Mesenchymal stem cell (in vitro differentiated cells and primary cell): ENCODE data around the gene GPER1.

ENCODE experiments used
- DNase-seq: peaks from one replicate; pipeline ENCODE4 v3.0.0-alpha.2; 2013
- H2AFZ ChIP-seq: one replicate; pipeline ENCODE4 v1.6.1; 2013; ENCODE audit warnings: low read depth, mild to moderate bottlenecking, control low read depth, inconsistent platforms, low read length, moderate library complexity
- H2AK5ac ChIP-seq: 2 replicates; pipeline ENCODE4 v1.6.1; 2013; ENCODE audit warnings: low read length, moderate library complexity, mild to moderate bottlenecking, inconsistent platforms; ENCODE audit not compliant: severe bottlenecking
- H2BK120ac ChIP-seq: one replicate; pipeline ENCODE4 v1.6.1; 2013; ENCODE audit warnings: low read depth, mild to moderate bottlenecking, inconsistent platforms, low read length, moderate library complexity
- H2BK12ac ChIP-seq, 2 experiments: one replicate each; pipeline ENCODE4 v1.6.1; 2013; ENCODE audit warnings: inconsistent platforms in 2 of 2, low read length in 2 of 2, mild to moderate bottlenecking in 2 of 2, moderate library complexity in 2 of 2, control low read depth in 1 of 2
- H2BK15ac ChIP-seq: one replicate; pipeline ENCODE4 v1.6.1; 2013; ENCODE audit warnings: mild to moderate bottlenecking, low read depth, inconsistent platforms; ENCODE audit not compliant: poor library complexity, severe bottlenecking
- H2BK5ac ChIP-seq: 2 replicates; pipeline ENCODE4 v1.6.1; 2013; ENCODE audit warnings: low read depth, mild to moderate bottlenecking, low read length, control low read depth, inconsistent platforms; ENCODE audit not compliant: poor library complexity, severe bottlenecking
- H3K14ac ChIP-seq, 2 experiments: one replicate each; pipeline ENCODE4 v1.6.1; 2013; ENCODE audit warnings: inconsistent platforms in 2 of 2, low read length in 2 of 2, control low read depth in 1 of 2, mild to moderate bottlenecking in 1 of 2, moderate library complexity in 1 of 2
- H3K18ac ChIP-seq, 2 experiments: one replicate each; pipeline ENCODE4 v1.6.1; 2013; ENCODE audit warnings: inconsistent platforms in 2 of 2, low read length in 2 of 2, control low read depth in 1 of 2, low read depth in 1 of 2, mild to moderate bottlenecking in 1 of 2
- H3K23ac ChIP-seq, 2 experiments: one replicate each; pipeline ENCODE4 v1.6.1; 2013; ENCODE audit warnings: inconsistent platforms in 2 of 2, low read length in 2 of 2, mild to moderate bottlenecking in 2 of 2, moderate library complexity in 2 of 2, control low read depth in 1 of 2
- H3K27ac ChIP-seq: 2 replicates; pipeline ENCODE4 v1.5.1; 2013; ENCODE audit warnings: mild to moderate bottlenecking, moderate library complexity, low read length, control low read depth, inconsistent platforms; ENCODE audit not compliant: poor library complexity, severe bottlenecking
- H3K27me3 ChIP-seq, 2 experiments: 2 replicates each; pipeline versions ENCODE4 v1.6.1 to v1.7.0; 2013; ENCODE audit warnings: low read length in 2 of 2, mild to moderate bottlenecking in 2 of 2, moderate library complexity in 2 of 2, control low read depth in 1 of 2, inconsistent platforms in 1 of 2; ENCODE audit not compliant: control insufficient read depth in 1 of 2, insufficient read depth in 1 of 2
- H3K36me3 ChIP-seq, 2 experiments: 2 replicates each; pipeline versions ENCODE4 v1.6.1 to v1.7.0; 2013; ENCODE audit warnings: low read length in 2 of 2, control low read depth in 1 of 2, inconsistent platforms in 1 of 2, low read depth in 1 of 2, mild to moderate bottlenecking in 1 of 2; ENCODE audit not compliant: insufficient read depth in 2 of 2, control insufficient read depth in 1 of 2
- H3K4ac ChIP-seq, 2 experiments: one replicate each; pipeline ENCODE4 v1.6.1; 2013; ENCODE audit warnings: inconsistent platforms in 2 of 2, low read length in 2 of 2, mild to moderate bottlenecking in 2 of 2, moderate library complexity in 2 of 2, control low read depth in 1 of 2, low read depth in 1 of 2
- H3K4me1 ChIP-seq: 2 replicates; pipeline ENCODE4 v1.6.1; 2013; ENCODE audit warnings: low read depth, low read length, control low read depth; ENCODE audit not compliant: control insufficient read depth, insufficient read depth
- H3K4me2 ChIP-seq: 2 replicates; pipeline ENCODE4 v1.6.1; 2013; ENCODE audit warnings: low read length, mild to moderate bottlenecking, inconsistent platforms; ENCODE audit not compliant: poor library complexity, severe bottlenecking
- H3K4me3 ChIP-seq, 2 experiments: 2 replicates each; pipeline versions ENCODE4 v1.5.1 to v1.7.0; 2013; ENCODE audit warnings: low read length in 2 of 2, mild to moderate bottlenecking in 2 of 2, control low read depth in 1 of 2, low read depth in 1 of 2; ENCODE audit not compliant: insufficient read depth in 1 of 2
- H3K79me1 ChIP-seq: replicated peaks from 2 replicates; pipeline ENCODE4 v1.6.1; 2013; ENCODE audit warnings: mild to moderate bottlenecking, control low read depth, low read length, inconsistent platforms; ENCODE audit not compliant: poor library complexity, severe bottlenecking
- H3K9ac ChIP-seq: 2 replicates; pipeline ENCODE4 v1.7.0; 2013; ENCODE audit warnings: mild to moderate bottlenecking, low read length, moderate library complexity
- H3K9me3 ChIP-seq: 2 replicates; pipeline ENCODE4 v1.7.0; 2013; ENCODE audit warnings: mild to moderate bottlenecking, low read length; ENCODE audit not compliant: control insufficient read depth
- H4K8ac ChIP-seq: one replicate; pipeline ENCODE4 v1.6.1; 2013; ENCODE audit warnings: inconsistent platforms, mild to moderate bottlenecking, low read length, moderate library complexity
- H4K91ac ChIP-seq: one replicate; pipeline ENCODE4 v1.6.1; 2013; ENCODE audit warnings: mild to moderate bottlenecking, low read length, inconsistent platforms
- WGBS: methylation state at CpG from one replicate; pipeline ENCODE4 v1.1.7; 2013; ENCODE audit warnings: mixed read lengths; 5-methylcytosine and 5-hydroxymethylcytosine counted together

The GPER1 gene

GRCh38 chr7:1044189-1045068, 43.5 kb upstream of the GPER1 start, which contains the start of gene GPR146:
Gene GPR146 (plus strand): TSS chr7:1044546. CDS start chr7:1057516, 12,970 bp downstream.
- peak within 1 kb of the TSS in 1 of 2 experiments; percentile 30 for H3K23ac ChIP-seq
- peak within 1 kb of the TSS; percentile 58 for H2AK5ac ChIP-seq
- H3K4ac ChIP-seq, result peak within 1 kb of the TSS in 1 of 2 experiments; percentile 84
- H4K91ac ChIP-seq, result peak within 1 kb of the TSS; percentile 2
- H3K14ac ChIP-seq, result peak within 1 kb of the TSS in 1 of 2 experiments; percentile 95
- peak within 1 kb of the TSS; percentile 69 to 94 for H2BK12ac ChIP-seq
- WGBS, result 2% methylated on average over 67 of the region's 74 CpGs
- peak within 1 kb of the TSS in 1 of 2 experiments; percentile 95 for H3K18ac ChIP-seq
- H3K9ac ChIP-seq, result peak within 1 kb of the TSS; percentile 86
- H2AFZ ChIP-seq, result peak within 1 kb of the TSS; percentile 5
- H2BK15ac ChIP-seq, result no peak within 1 kb of the TSS
- H2BK5ac ChIP-seq, result no peak within 1 kb of the TSS
- H3K27ac ChIP-seq, result peak within 1 kb of the TSS; percentile 82
- peak; percentile 96 for DNase-seq
- peaks cover 31% of the 10 kb centered on the region for H3K79me1 ChIP-seq
- H3K4me2 ChIP-seq, result peak within 1 kb of the TSS; percentile 94
- H4K8ac ChIP-seq, result peak within 1 kb of the TSS; percentile 20
- peaks cover 46% of the 10 kb centered on the region for H3K4me1 ChIP-seq
- H3K4me3 ChIP-seq, result peak within 1 kb of the TSS; percentile 71 to 84
- no peaks in the 10 kb centered on the region for H3K9me3 ChIP-seq
- H3K36me3 ChIP-seq, result peaks cover 0 to 4% of the 10 kb centered on the region in 2 experiments
- peak within 1 kb of the TSS; percentile 6 for H2BK120ac ChIP-seq
- no peaks in the 10 kb centered on the region for H3K27me3 ChIP-seq

DNA sequence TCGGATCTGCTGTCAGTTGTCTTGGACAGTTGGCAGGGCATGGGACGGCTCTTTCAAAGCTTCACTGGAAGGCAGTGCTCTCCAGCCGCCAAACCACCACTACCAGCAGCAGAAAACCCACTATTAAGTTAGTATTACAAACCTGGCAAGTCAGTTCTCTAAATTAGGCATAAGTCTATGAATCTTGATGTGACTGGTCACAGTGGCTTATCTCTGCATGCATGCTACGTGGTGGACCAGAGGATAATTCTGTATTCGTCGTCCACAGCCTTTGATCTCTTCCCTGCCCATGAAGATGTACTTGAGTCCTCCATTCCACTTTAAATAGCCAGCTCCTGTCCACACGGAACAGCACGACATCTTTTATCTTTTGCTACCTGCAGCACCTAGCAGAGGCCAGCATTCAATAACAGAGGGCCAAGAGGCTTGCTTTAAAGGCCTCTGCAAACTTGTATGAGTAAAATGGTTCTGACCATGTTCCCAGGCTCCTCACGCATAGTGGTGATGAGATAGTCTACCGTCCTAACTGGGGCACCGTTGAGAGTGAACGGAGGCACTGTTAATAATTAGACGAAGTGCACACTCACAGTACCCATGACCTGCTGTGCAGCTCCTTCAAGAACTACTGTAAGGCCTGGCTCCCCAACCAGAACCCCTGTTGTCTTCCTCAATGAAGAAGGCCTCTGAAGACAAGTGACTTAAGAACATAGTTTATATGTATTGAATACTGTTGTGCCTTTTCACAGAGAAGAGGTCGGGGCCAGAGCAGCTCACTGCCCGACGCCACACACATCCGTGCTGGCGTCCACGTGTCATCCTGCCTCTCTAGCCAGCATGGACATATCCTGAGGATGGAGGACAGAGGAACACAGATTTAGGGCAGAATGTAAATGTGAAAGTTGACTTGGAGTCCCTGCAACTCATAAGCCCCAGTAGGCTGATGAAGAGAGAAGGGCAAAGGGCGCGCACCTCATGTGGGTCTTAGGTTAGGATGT, 42.5 kb upstream of the GPER1 start:
- Histone ChIP-seq H3K14ac (no peak overlapping the region), H3K4me2 (peak overlapping the region; percentile 94), H3K18ac (no peak overlapping the region), H2AK5ac (no peak overlapping the region), H3K9ac (peak overlapping the region; percentile 85), H3K9me3 (no peaks in the 10 kb centered on the region), H4K91ac (no peak overlapping the region), H3K36me3 (peaks cover 0 to 11% of the 10 kb centered on the region in 2 experiments), H2BK120ac (no peak overlapping the region), H2BK15ac (no peak overlapping the region), H3K79me1 (peaks cover 40% of the 10 kb centered on the region), H3K27ac (peak overlapping the region; percentile 9), H2BK12ac (no peak overlapping the region), H3K23ac (no peak overlapping the region), H3K4me1 (peaks cover 44% of the 10 kb centered on the region), H3K27me3 (no peaks in the 10 kb centered on the region), H3K4me3 (peak overlapping the region in 1 of 2 experiments; percentile 84), H3K4ac (no peak overlapping the region), H4K8ac (no peak overlapping the region), H2BK5ac (no peak overlapping the region), H2AFZ (no peak overlapping the region)
- no peak for DNase-seq
- 86% methylated on average over 17 of the region's 21 CpGs for WGBS

- Histone ChIP-seq H3K4me3 (no peak overlapping the region), H2BK12ac (no peak overlapping the region), H2BK15ac (no peak overlapping the region), H3K4me1 (peaks cover 33% of the 10 kb centered on the region), H3K9ac (no peak overlapping the region), H3K79me1 (peaks cover 43% of the 10 kb centered on the region), H2AK5ac (no peak overlapping the region), H2BK120ac (no peak overlapping the region), H3K4me2 (no peak overlapping the region), H2BK5ac (no peak overlapping the region), H3K14ac (no peak overlapping the region), H4K91ac (no peak overlapping the region), H3K36me3 (peaks cover 0 to 22% of the 10 kb centered on the region in 2 experiments), H3K4ac (no peak overlapping the region), H4K8ac (no peak overlapping the region), H3K27ac (no peak overlapping the region), H3K23ac (no peak overlapping the region), H3K27me3 (no peaks in the 10 kb centered on the region), H3K9me3 (no peaks in the 10 kb centered on the region), H2AFZ (no peak overlapping the region), H3K18ac (no peak overlapping the region)
- no peak for DNase-seq
- 91% methylated on average over 13 of the region's 15 CpGs for WGBS
Measured at GRCh38 chr7:1046722-1047679, 40.9 kb upstream of the GPER1 start.
